Vagina (tissue), 2 donors: ENCODE results near the gene SIPA1L3. TPM values are rescaled to one million over a fixed set of nuclear protein-coding genes. Genes with fewer than 3 reads are reported as not detected.

Experiments
- DNase-seq, 2 donors: peaks; one replicate each; pipeline ENCODE4 v3.0.0-alpha.2; 2017; ENCODE audit errors: extremely low spot score in 2 of 2
- H3K27ac ChIP-seq: fragments of 200-600 bp; sonication (generic); one replicate; pipeline ENCODE4 v1.5.1; 2019
- H3K27me3 ChIP-seq: fragments of 200-600 bp; sonication (generic); one replicate; pipeline ENCODE4 v1.5.1; 2019
- H3K36me3 ChIP-seq, 2 donors: fragments of 200-600 bp; sonication (generic); one replicate each; pipeline ENCODE4 v1.5.1; 2017 to 2019
- H3K4me1 ChIP-seq: fragments of 200-600 bp; sonication (generic); one replicate; pipeline ENCODE4 v1.5.1; 2019
- H3K4me3 ChIP-seq, 2 donors: fragments of 200-600 bp; sonication (generic); 1 replicate in 1 of 2; 2 replicates in 1 of 2; pipeline ENCODE4 v1.5.1; 2016 to 2019
- H3K9me3 ChIP-seq: fragments of 200-600 bp; sonication (generic); one replicate; pipeline ENCODE4 v1.5.1; 2019
- POLR2A ChIP-seq, 2 donors: fragments of 450-650 bp; IDR thresholded peaks; one replicate each; pipeline ENCODE4 v1.6.1; 2017; ENCODE audit warnings: antibody characterized with exemption in 2 of 2, mild to moderate bottlenecking in 2 of 2, moderate library complexity in 2 of 2
- POLR2AphosphoS5 ChIP-seq, 2 donors: sonication (generic); formaldehyde crosslinking; IDR thresholded peaks; one replicate each; pipeline ENCODE4 v1.9.0; 2017; ENCODE audit warnings: antibody characterized with exemption in 2 of 2, mild to moderate bottlenecking in 2 of 2, low read depth in 1 of 2; ENCODE audit not compliant: insufficient read depth in 1 of 2
- intact Hi-C: fragments of 100-400 bp; cut with DNase I; formaldehyde crosslinking; loops from one replicate; pipeline ENCODE4 v1.15.1; 2023
- total RNA-seq: library from RNA; depleted of rRNA; stranded (reverse); fragments of >200 nt; gene quantifications from one replicate; pipeline ENCODE4 v1.2.3, GENCODE V29; 2016
- TF ChIP-seq, protein P1 (sequence below), 3 experiments: fragments of 450-650 bp in 2 of 3; fragments of 200-600 bp in 1 of 3; sonication (generic) in 1 of 3; IDR thresholded peaks; one replicate each; pipeline ENCODE4 v1.5.1; 2017 to 2019; ENCODE audit warnings: antibody characterized with exemption in 3 of 3, mild to moderate bottlenecking in 2 of 3, moderate library complexity in 2 of 3

Gene SIPA1L3
- total RNA-seq, 1 donor from 2014 or later = 13.0 TPM

DNA sequence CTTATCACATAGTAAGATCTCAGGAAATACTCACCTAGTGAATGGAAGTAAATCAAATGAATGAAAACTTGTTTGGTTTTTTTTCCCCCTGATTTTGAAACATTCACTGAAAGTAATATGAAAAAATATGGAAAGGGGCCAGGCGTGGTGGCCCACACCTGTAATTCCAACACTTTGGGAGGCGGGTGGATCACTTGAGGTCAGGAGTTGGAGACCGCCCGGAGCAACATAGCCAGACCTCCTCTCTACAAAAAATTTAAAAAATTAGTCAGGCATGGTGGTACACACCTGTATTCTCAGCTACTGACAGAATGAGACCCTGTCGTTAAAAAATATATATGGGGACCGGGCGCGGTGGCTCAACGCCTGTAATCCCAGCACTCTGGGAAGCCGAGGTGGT is 149.6 kb downstream of the SIPA1L3 start:
- Histone ChIP-seq H3K4me3 (no peak overlapping the region), H3K27me3 (no peaks in the 10 kb centered on the region), H3K36me3 (no peaks in the 10 kb centered on the region), H3K9me3 (no peaks in the 10 kb centered on the region), H3K4me1 (no peaks in the 10 kb centered on the region), H3K27ac (no peak overlapping the region)
- no peak for DNase-seq
- TF ChIP-seq POLR2A (IDR thresholded peaks at IDR 0.05) (no peak), POLR2AphosphoS5 (IDR thresholded peaks at IDR 0.05; ENCODE audit: insufficient read depth in 1 of 2, low read depth in 1 of 2) (no peak)
- TF ChIP-seq, protein P1, sequence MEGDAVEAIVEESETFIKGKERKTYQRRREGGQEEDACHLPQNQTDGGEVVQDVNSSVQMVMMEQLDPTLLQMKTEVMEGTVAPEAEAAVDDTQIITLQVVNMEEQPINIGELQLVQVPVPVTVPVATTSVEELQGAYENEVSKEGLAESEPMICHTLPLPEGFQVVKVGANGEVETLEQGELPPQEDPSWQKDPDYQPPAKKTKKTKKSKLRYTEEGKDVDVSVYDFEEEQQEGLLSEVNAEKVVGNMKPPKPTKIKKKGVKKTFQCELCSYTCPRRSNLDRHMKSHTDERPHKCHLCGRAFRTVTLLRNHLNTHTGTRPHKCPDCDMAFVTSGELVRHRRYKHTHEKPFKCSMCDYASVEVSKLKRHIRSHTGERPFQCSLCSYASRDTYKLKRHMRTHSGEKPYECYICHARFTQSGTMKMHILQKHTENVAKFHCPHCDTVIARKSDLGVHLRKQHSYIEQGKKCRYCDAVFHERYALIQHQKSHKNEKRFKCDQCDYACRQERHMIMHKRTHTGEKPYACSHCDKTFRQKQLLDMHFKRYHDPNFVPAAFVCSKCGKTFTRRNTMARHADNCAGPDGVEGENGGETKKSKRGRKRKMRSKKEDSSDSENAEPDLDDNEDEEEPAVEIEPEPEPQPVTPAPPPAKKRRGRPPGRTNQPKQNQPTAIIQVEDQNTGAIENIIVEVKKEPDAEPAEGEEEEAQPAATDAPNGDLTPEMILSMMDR (IDR thresholded peaks at IDR 0.05) = no peak
- intact Hi-C loops = no loop called here

GRCh38 chr19:38057959-38058690 is 151.1 kb downstream of the SIPA1L3 start:
- Histone ChIP-seq H3K27ac (no peak overlapping the region), H3K36me3 (no peaks in the 10 kb centered on the region), H3K4me3 (no peak overlapping the region), H3K4me1 (peaks cover 12% of the 10 kb centered on the region), H3K27me3 (no peaks in the 10 kb centered on the region), H3K9me3 (no peaks in the 10 kb centered on the region)
- intact Hi-C loops = no loop called here
- no peak for DNase-seq
- TF ChIP-seq POLR2A (IDR thresholded peaks at IDR 0.05) (no peak), POLR2AphosphoS5 (IDR thresholded peaks at IDR 0.05; ENCODE audit: insufficient read depth in 1 of 2, low read depth in 1 of 2) (no peak)
- TF ChIP-seq, protein P1 (IDR thresholded peaks at IDR 0.05) = no peak

DNA sequence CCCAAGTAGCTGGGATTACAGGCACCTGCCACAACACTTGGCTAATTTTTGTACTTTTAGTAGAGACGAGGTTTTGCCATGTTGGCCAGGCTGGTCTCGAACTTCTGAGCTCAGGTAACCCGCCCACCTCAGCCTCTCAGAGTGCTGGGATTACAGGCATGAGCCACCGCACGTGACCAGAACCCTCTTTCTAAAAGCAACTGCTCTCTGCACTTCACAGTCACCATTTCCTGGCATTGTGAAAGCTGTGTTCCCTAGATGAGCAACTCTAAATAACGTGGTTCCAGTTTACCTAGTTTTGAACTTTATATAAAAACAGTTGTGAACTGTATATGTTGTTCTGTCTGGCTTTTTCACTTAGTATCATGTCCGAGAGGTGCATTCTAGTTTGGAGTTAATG is 152.9 kb downstream of the SIPA1L3 start:
- TF ChIP-seq POLR2A (IDR thresholded peaks at IDR 0.05) (no peak), POLR2AphosphoS5 (IDR thresholded peaks at IDR 0.05; ENCODE audit: insufficient read depth in 1 of 2, low read depth in 1 of 2) (no peak)
- TF ChIP-seq, protein P1 (IDR thresholded peaks at IDR 0.05) = no peak
- Histone ChIP-seq H3K36me3 (no peaks in the 10 kb centered on the region), H3K4me3 (no peak overlapping the region), H3K4me1 (peaks cover 14% of the 10 kb centered on the region), H3K27me3 (no peaks in the 10 kb centered on the region), H3K27ac (no peak overlapping the region), H3K9me3 (no peaks in the 10 kb centered on the region)
- no peak for DNase-seq
- intact Hi-C loops = no loop called here

GRCh38 chr19:38060331-38060730 is 153.3 kb downstream of the SIPA1L3 start:
- intact Hi-C loops = no loop called here
- Histone ChIP-seq H3K9me3 (no peaks in the 10 kb centered on the region), H3K4me1 (peaks cover 14% of the 10 kb centered on the region), H3K27me3 (no peaks in the 10 kb centered on the region), H3K27ac (no peak overlapping the region), H3K36me3 (no peaks in the 10 kb centered on the region), H3K4me3 (no peak overlapping the region)
- no peak for DNase-seq
- no peak for TF ChIP-seq POLR2A (IDR thresholded peaks at IDR 0.05)

GRCh38 chr19:38061294-38061693 is 154.3 kb downstream of the SIPA1L3 start:
- H3K27ac ChIP-seq = no peak overlapping the region
- H3K27me3 ChIP-seq = no peaks in the 10 kb centered on the region
- no peak for DNase-seq
- peaks cover 14% of the 10 kb centered on the region for H3K4me1 ChIP-seq
- TF ChIP-seq POLR2A (IDR thresholded peaks at IDR 0.05) = no peak
- TF ChIP-seq, protein P1 (IDR thresholded peaks at IDR 0.05) = no peak
- TF ChIP-seq POLR2AphosphoS5 (IDR thresholded peaks at IDR 0.05; ENCODE audit: insufficient read depth in 1 of 2, low read depth in 1 of 2) = no peak
- H3K4me3 ChIP-seq = no peak overlapping the region
- no peaks in the 10 kb centered on the region for H3K9me3 ChIP-seq
- intact Hi-C loops = no loop called here
- no peaks in the 10 kb centered on the region for H3K36me3 ChIP-seq
